Fibroblast of villous mesenchyme (primary cell): Measurements from ENCODE around the gene FAM174B. TPM values are rescaled to one million over a fixed set of nuclear protein-coding genes. Genes with fewer than 3 reads are reported as not detected.

Experiments
- DNase-seq: peaks from one replicate; pipeline ENCODE4 v3.0.0-alpha.2; 2010; ENCODE audit warnings: low read depth
- H3K4me3 ChIP-seq: 2 replicates; pipeline ENCODE4 v1.5.1; 2011; ENCODE audit warnings: low read depth, mild to moderate bottlenecking, low read length
- CTCF ChIP-seq: IDR thresholded peaks from 2 replicates; pipeline ENCODE4 v1.5.1; 2012; ENCODE audit warnings: low read depth, mild to moderate bottlenecking, low read length; ENCODE audit not compliant: insufficient read depth
- total RNA-seq: library from RNA; depleted of rRNA; stranded (reverse); fragments of >200 nt; gene quantifications from 2 replicates; pipeline ENCODE4 v1.2.3, GENCODE V29; 2012

Gene FAM174B
- total RNA-seq, 1 donor, result 3.9 TPM

DNA sequence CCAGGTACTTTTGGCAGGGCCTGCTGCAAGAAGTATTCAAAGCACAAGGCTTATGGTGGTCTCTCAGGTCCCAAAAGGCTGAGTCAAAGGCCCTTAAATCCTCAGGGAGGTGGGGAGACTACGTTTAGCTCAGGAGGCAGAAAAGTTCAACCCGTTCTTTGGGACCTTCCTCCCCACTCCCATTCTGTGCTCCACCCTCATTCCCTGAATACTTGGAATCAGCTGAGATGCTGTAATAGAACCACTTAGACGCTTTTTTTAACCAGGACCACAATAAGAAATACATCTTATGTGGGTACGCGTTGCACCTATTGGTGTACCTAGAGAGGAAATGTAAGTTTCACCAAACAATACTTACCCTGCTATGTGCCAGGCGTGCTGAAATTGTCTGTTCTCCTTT, 58.0 kb downstream of the FAM174B start:
- no peak for TF ChIP-seq CTCF
- no peak for DNase-seq
- no peak overlapping the region for H3K4me3 ChIP-seq

GRCh38 chr15:92596623-92597022, 59.0 kb downstream of the FAM174B start:
- TF ChIP-seq CTCF, result no peak
- no peak for DNase-seq
- H3K4me3 ChIP-seq, result no peak overlapping the region

- TF ChIP-seq CTCF, result no peak
Measured at GRCh38 chr15:92595506-92596381, 59.8 kb downstream of the FAM174B start.

DNA sequence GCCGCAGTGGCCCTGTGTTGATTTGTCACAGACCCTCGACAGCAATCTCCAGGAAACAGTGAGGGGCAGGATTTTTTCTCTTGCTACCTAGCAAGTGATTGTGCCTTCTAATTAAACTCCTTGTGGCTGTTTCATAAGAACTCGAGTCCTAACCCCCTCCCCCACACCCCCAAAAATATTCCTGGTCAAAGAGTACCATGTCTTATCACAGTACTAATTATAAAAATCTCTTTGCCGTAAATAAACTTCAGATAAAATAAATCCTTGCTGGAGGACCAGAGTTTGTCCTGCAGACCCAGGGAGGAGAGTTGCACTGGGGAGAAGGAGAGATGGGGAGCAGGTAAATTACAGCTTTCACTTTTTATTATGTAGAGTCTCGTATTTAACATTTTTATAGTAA, 64.3 kb downstream of the FAM174B start:
- no peak for DNase-seq
- no peak overlapping the region for H3K4me3 ChIP-seq
- no peak for TF ChIP-seq CTCF

More at GRCh38 chr15:92595506-92596381, 59.8 kb downstream of the FAM174B start:
- no peak for DNase-seq
- H3K4me3 ChIP-seq, result no peak overlapping the region

- H3K4me3 ChIP-seq, result no peak overlapping the region
- DNase-seq, result no peak
- no peak for TF ChIP-seq CTCF
Measured at GRCh38 chr15:92586966-92587365, 68.6 kb downstream of the FAM174B start.

GRCh38 chr15:92586383-92586942, 69.1 kb downstream of the FAM174B start:
- no peak for DNase-seq

More at GRCh38 chr15:92586383-92586942, 69.1 kb downstream of the FAM174B start:
- no peak for TF ChIP-seq CTCF
- H3K4me3 ChIP-seq, result no peak overlapping the region
